Measurements from ENCODE around the gene HMGXB3.

HMGXB3 gene

GRCh38 chr5:150068472-150068871, 67.9 kb downstream of the HMGXB3 start:
- no peak overlapping the region for H3K27ac Mint-ChIP-seq
- H3K4me1 Mint-ChIP-seq (ENCODE audit: low read depth), result peaks cover 17% of the 10 kb centered on the region
- no peak for DNase-seq (ENCODE audit: low spot score)
- H3K4me3 Mint-ChIP-seq, result no peak overlapping the region
- H3K27me3 Mint-ChIP-seq (ENCODE audit: low read depth), result peaks cover 3% of the 10 kb centered on the region
- H3K36me3 Mint-ChIP-seq (ENCODE audit: low read depth), result no peaks in the 10 kb centered on the region
- H3K9me3 Mint-ChIP-seq, result no peaks in the 10 kb centered on the region

GRCh38 chr5:150068961-150069645, 68.6 kb downstream of the HMGXB3 start:
- peaks cover 3% of the 10 kb centered on the region for H3K27me3 Mint-ChIP-seq (ENCODE audit: low read depth)
- H3K9me3 Mint-ChIP-seq, result no peaks in the 10 kb centered on the region
- DNase-seq (ENCODE audit: low spot score), result no peak
- H3K36me3 Mint-ChIP-seq (ENCODE audit: low read depth), result no peaks in the 10 kb centered on the region
- H3K27ac Mint-ChIP-seq, result no peak overlapping the region
- H3K4me1 Mint-ChIP-seq (ENCODE audit: low read depth), result peaks cover 17% of the 10 kb centered on the region
- no peak overlapping the region for H3K4me3 Mint-ChIP-seq

GRCh38 chr5:150069672-150070627, 69.4 kb downstream of the HMGXB3 start:
- Mint-ChIP-seq H3K4me1 (ENCODE audit: low read depth) (peaks cover 17% of the 10 kb centered on the region), H3K36me3 (ENCODE audit: low read depth) (no peaks in the 10 kb centered on the region), H3K27ac (no peak overlapping the region), H3K4me3 (no peak overlapping the region), H3K27me3 (ENCODE audit: low read depth) (peaks cover 3% of the 10 kb centered on the region), H3K9me3 (no peaks in the 10 kb centered on the region)
- no peak for DNase-seq (ENCODE audit: low spot score)

GRCh38 chr5:150070821-150071220, 70.3 kb downstream of the HMGXB3 start:
- Mint-ChIP-seq H3K36me3 (ENCODE audit: low read depth) (no peaks in the 10 kb centered on the region), H3K9me3 (no peaks in the 10 kb centered on the region), H3K4me3 (no peak overlapping the region), H3K27me3 (ENCODE audit: low read depth) (peaks cover 3% of the 10 kb centered on the region), H3K27ac (no peak overlapping the region), H3K4me1 (ENCODE audit: low read depth) (peaks cover 17% of the 10 kb centered on the region)
- no peak for DNase-seq (ENCODE audit: low spot score)

- Mint-ChIP-seq H3K27me3 (ENCODE audit: low read depth) (no peaks in the 10 kb centered on the region), H3K9me3 (no peaks in the 10 kb centered on the region), H3K27ac (no peak overlapping the region), H3K4me1 (ENCODE audit: low read depth) (peaks cover 3% of the 10 kb centered on the region), H3K36me3 (ENCODE audit: low read depth) (no peaks in the 10 kb centered on the region), H3K4me3 (no peak overlapping the region)
- no peak for DNase-seq (ENCODE audit: low spot score)
Measured at GRCh38 chr5:150073086-150073625, 72.6 kb downstream of the HMGXB3 start.

GRCh38 chr5:150073677-150074076, 73.1 kb downstream of the HMGXB3 start:
- Mint-ChIP-seq H3K27ac (no peak overlapping the region), H3K27me3 (ENCODE audit: low read depth) (no peaks in the 10 kb centered on the region), H3K9me3 (no peaks in the 10 kb centered on the region), H3K4me1 (ENCODE audit: low read depth) (peaks cover 1% of the 10 kb centered on the region), H3K4me3 (no peak overlapping the region), H3K36me3 (ENCODE audit: low read depth) (no peaks in the 10 kb centered on the region)
- DNase-seq (ENCODE audit: low spot score), result no peak

- Mint-ChIP-seq H3K4me1 (ENCODE audit: low read depth) (no peaks in the 10 kb centered on the region), H3K9me3 (no peaks in the 10 kb centered on the region), H3K4me3 (no peak overlapping the region), H3K27me3 (ENCODE audit: low read depth) (no peaks in the 10 kb centered on the region), H3K27ac (no peak overlapping the region), H3K36me3 (ENCODE audit: low read depth) (no peaks in the 10 kb centered on the region)
- no peak for DNase-seq (ENCODE audit: low spot score)
Measured at GRCh38 chr5:150075233-150075632, 74.7 kb downstream of the HMGXB3 start.

GRCh38 chr5:150075806-150076205, 75.3 kb downstream of the HMGXB3 start:
- Mint-ChIP-seq H3K9me3 (no peaks in the 10 kb centered on the region), H3K27me3 (ENCODE audit: low read depth) (no peaks in the 10 kb centered on the region), H3K27ac (no peak overlapping the region), H3K4me3 (no peak overlapping the region), H3K36me3 (ENCODE audit: low read depth) (no peaks in the 10 kb centered on the region), H3K4me1 (ENCODE audit: low read depth) (no peaks in the 10 kb centered on the region)
- no peak for DNase-seq (ENCODE audit: low spot score)

GRCh38 chr5:150077060-150077459, 76.5 kb downstream of the HMGXB3 start:
- Mint-ChIP-seq H3K4me3 (no peak overlapping the region), H3K9me3 (no peaks in the 10 kb centered on the region), H3K36me3 (ENCODE audit: low read depth) (no peaks in the 10 kb centered on the region), H3K4me1 (ENCODE audit: low read depth) (peaks cover under 1% of the 10 kb centered on the region), H3K27me3 (ENCODE audit: low read depth) (no peaks in the 10 kb centered on the region), H3K27ac (no peak overlapping the region)
- DNase-seq (ENCODE audit: low spot score), result no peak

GRCh38 chr5:150077996-150078801, 77.7 kb downstream of the HMGXB3 start:
- Mint-ChIP-seq H3K4me1 (ENCODE audit: low read depth) (peaks cover 3% of the 10 kb centered on the region), H3K36me3 (ENCODE audit: low read depth) (no peaks in the 10 kb centered on the region), H3K4me3 (no peak overlapping the region), H3K9me3 (no peaks in the 10 kb centered on the region), H3K27ac (no peak overlapping the region), H3K27me3 (ENCODE audit: low read depth) (no peaks in the 10 kb centered on the region)
- no peak for DNase-seq (ENCODE audit: low spot score)

GRCh38 chr5:150078802-150079689, 78.5 kb downstream of the HMGXB3 start:
- Mint-ChIP-seq H3K27ac (no peak overlapping the region), H3K27me3 (ENCODE audit: low read depth) (no peaks in the 10 kb centered on the region), H3K9me3 (no peaks in the 10 kb centered on the region), H3K4me3 (no peak overlapping the region), H3K4me1 (ENCODE audit: low read depth) (peaks cover 3% of the 10 kb centered on the region), H3K36me3 (ENCODE audit: low read depth) (no peaks in the 10 kb centered on the region)
- DNase-seq (ENCODE audit: low spot score), result no peak

GRCh38 chr5:150079909-150080461, 79.4 kb downstream of the HMGXB3 start:
- H3K4me1 Mint-ChIP-seq (ENCODE audit: low read depth), result peaks cover 3% of the 10 kb centered on the region

More at GRCh38 chr5:150079909-150080461, 79.4 kb downstream of the HMGXB3 start:
- no peaks in the 10 kb centered on the region for H3K9me3 Mint-ChIP-seq
- no peaks in the 10 kb centered on the region for H3K36me3 Mint-ChIP-seq (ENCODE audit: low read depth)
- no peak overlapping the region for H3K4me3 Mint-ChIP-seq
- DNase-seq (ENCODE audit: low spot score), result no peak
- no peak overlapping the region for H3K27ac Mint-ChIP-seq
- H3K27me3 Mint-ChIP-seq (ENCODE audit: low read depth), result no peaks in the 10 kb centered on the region

Data from T-helper 2 cell treated with Interferon-gamma antibody and Interleukin-4, amounts not matched to agents 5 μg/mL and 100 μg/mL, for 36 hours (primary cell).